Caco-2 (cell line): Measurements from ENCODE around the gene FTCD. TPM values are rescaled to one million over a fixed set of nuclear protein-coding genes. Genes with fewer than 3 reads are reported as not detected.
A peak's percentile ranks its signal among the peaks of the same experiment; 100 is the strongest.

ENCODE experiments used
- BruUV-seq: library from RNA; stranded (reverse); fragments of 400-500 nt; replicated peaks from 2 replicates; lab custom pipeline; 2021; lab: Mats Ljungman, UMichigan
- CTCF ChIA-PET: fragments of 300-600 bp; sonication (Branson Sonifier 250); formaldehyde crosslinking; loops from one replicate; lab custom pipeline; 2022; ENCODE audit warnings: antibody characterized with exemption; lab: Charles Lee
- POLR2A ChIA-PET: fragments of 300-600 bp; sonication (Branson Sonifier 250); formaldehyde crosslinking; loops from one replicate; lab custom pipeline; 2022; ENCODE audit warnings: antibody characterized with exemption; lab: Charles Lee
- DNase-seq, 2 experiments: peaks; one replicate each; pipeline versions ENCODE4 v3.0.0 to v3.0.0-alpha.2; 2020 to 2022
- H3K27me3 ChIP-seq: replicated peaks from 2 replicates; pipeline ENCODE4 v1.6.0; 2011; ENCODE audit warnings: low read length; ENCODE audit not compliant: control insufficient read depth, insufficient read depth
- H3K36me3 ChIP-seq: 2 replicates; pipeline ENCODE4 v1.5.1; 2011; ENCODE audit warnings: low read length; ENCODE audit not compliant: control insufficient read depth, insufficient read depth
- H3K4me1 ChIP-seq: fragments of 250-450 bp; sonication (Bioruptor Pico); 2 replicates; pipeline ENCODE4 v1.5.1; 2020; ENCODE audit warnings: mild to moderate bottlenecking
- H3K4me3 ChIP-seq: 2 replicates; pipeline ENCODE4 v1.5.1; 2011; ENCODE audit warnings: low read depth, mild to moderate bottlenecking, control low read depth, low read length
- H3K9me3 ChIP-seq: fragments of 250-450 bp; sonication (Bioruptor Pico); 2 replicates; pipeline ENCODE4 v1.5.1; 2020; ENCODE audit warnings: mild to moderate bottlenecking, moderate library complexity
- H3K27ac Mint-ChIP-seq: one replicate; pipeline ENCODE4 v1.8.0; 2022; ENCODE audit warnings: mixed read lengths; ENCODE audit not compliant: unreplicated experiment
- H3K27me3 Mint-ChIP-seq: one replicate; pipeline ENCODE4 v1.8.0; 2022; ENCODE audit warnings: mixed read lengths; ENCODE audit not compliant: insufficient read depth, unreplicated experiment
- H3K36me3 Mint-ChIP-seq: one replicate; pipeline ENCODE4 v1.8.0; 2022; ENCODE audit warnings: mild to moderate bottlenecking, mixed read lengths; ENCODE audit not compliant: insufficient read depth, unreplicated experiment
- H3K4me1 Mint-ChIP-seq: one replicate; pipeline ENCODE4 v1.8.0; 2022; ENCODE audit warnings: low read depth, mixed read lengths; ENCODE audit not compliant: unreplicated experiment
- H3K4me3 Mint-ChIP-seq: one replicate; pipeline ENCODE4 v1.8.0; 2022; ENCODE audit warnings: mild to moderate bottlenecking, moderate library complexity, mixed read lengths; ENCODE audit not compliant: unreplicated experiment
- H3K9me3 Mint-ChIP-seq: one replicate; pipeline ENCODE4 v1.8.0; 2022; ENCODE audit warnings: mixed read lengths; ENCODE audit not compliant: unreplicated experiment
- CTCF ChIP-seq, 2 experiments: fragments of 200-600 bp in 1 of 2; IDR thresholded peaks; 1 replicate in 1 of 2; 2 replicates in 1 of 2; pipeline versions ENCODE4 v1.5.1 to v1.8.0; 2011 to 2022; ENCODE audit warnings: antibody characterized with exemption in 1 of 2, control low read depth in 1 of 2, inconsistent platforms in 1 of 2, low read depth in 1 of 2, low read length in 1 of 2, mild to moderate bottlenecking in 1 of 2, moderate library complexity in 1 of 2; ENCODE audit not compliant: insufficient read depth in 1 of 2, severe bottlenecking in 1 of 2, unreplicated experiment in 1 of 2
- intact Hi-C: fragments of 100-400 bp; cut with micrococcal nuclease; formaldehyde crosslinking; loops from one replicate; pipeline ENCODE4 v1.10.0; 2022; ENCODE audit not compliant: unreplicated experiment
- total RNA-seq: library from RNA; stranded (reverse); gene quantifications from 2 replicates; pipeline ENCODE4 v1.2.3, GENCODE V29; 2022

The FTCD gene
- total RNA-seq, 1 experiment from 2014 or later, result 3.5 TPM

- Mint-ChIP-seq H3K4me3 (no peak overlapping the region), H3K4me1 (peaks cover 12% of the 10 kb centered on the region), H3K36me3 (no peaks in the 10 kb centered on the region), H3K27me3 (no peaks in the 10 kb centered on the region), H3K9me3 (no peaks in the 10 kb centered on the region), H3K27ac (no peak overlapping the region)
- no peaks in the 10 kb centered on the region for H3K27me3 ChIP-seq
- intact Hi-C loops, result loop anchor here (10.0 kb wide), 1 partner anchor 78 kb away; the partner anchor contains the start of gene LSS
- H3K9me3 ChIP-seq, result no peaks in the 10 kb centered on the region
- no peak for TF ChIP-seq CTCF (IDR thresholded peaks at IDR 0.05; ENCODE audit: insufficient read depth in 1 of 2, low read depth in 1 of 2, low read length in 1 of 2, severe bottlenecking in 1 of 2, unreplicated experiment in 1 of 2)
- no TSS peak for BruUV-seq
- H3K36me3 ChIP-seq, result no peaks in the 10 kb centered on the region
- ChIA-PET POLR2A (no interaction called here), CTCF (no interaction called here)
- H3K4me3 ChIP-seq, result no peak overlapping the region
- DNase-seq, result no peak
- H3K4me1 ChIP-seq, result peaks cover 10% of the 10 kb centered on the region; the same call in 1 of the 2 replicates
Measured at GRCh38 chr21:46146856-46147255, 8.5 kb downstream of the FTCD start.

GRCh38 chr21:46145840-46146691 lies 9.3 kb downstream of the FTCD start:
- CTCF ChIA-PET, result no interaction called here
- no peaks in the 10 kb centered on the region for H3K27me3 ChIP-seq
- Mint-ChIP-seq H3K4me1 (peaks cover 12% of the 10 kb centered on the region), H3K36me3 (no peaks in the 10 kb centered on the region), H3K27ac (no peak overlapping the region), H3K27me3 (no peaks in the 10 kb centered on the region), H3K4me3 (no peak overlapping the region), H3K9me3 (no peaks in the 10 kb centered on the region)
- no TSS peak for BruUV-seq
- H3K9me3 ChIP-seq, result no peaks in the 10 kb centered on the region
- POLR2A ChIA-PET, result no interaction called here
- no peaks in the 10 kb centered on the region for H3K36me3 ChIP-seq
- H3K4me1 ChIP-seq, result peaks cover 10% of the 10 kb centered on the region; the same call in 1 of the 2 replicates
- intact Hi-C loops, result loop anchor here (10.0 kb wide), 1 partner anchor 79 kb away; the partner anchor contains the start of gene LSS
- H3K4me3 ChIP-seq, result no peak overlapping the region
- no peak for TF ChIP-seq CTCF (IDR thresholded peaks at IDR 0.05; ENCODE audit: insufficient read depth in 1 of 2, low read depth in 1 of 2, low read length in 1 of 2, severe bottlenecking in 1 of 2, unreplicated experiment in 1 of 2)
- DNase-seq, result no peak

- Mint-ChIP-seq H3K36me3 (no peaks in the 10 kb centered on the region), H3K4me3 (no peak overlapping the region), H3K27me3 (no peaks in the 10 kb centered on the region), H3K4me1 (peaks cover 12% of the 10 kb centered on the region), H3K27ac (peak overlapping the region; percentile 59), H3K9me3 (no peaks in the 10 kb centered on the region)
- CTCF ChIA-PET, result no interaction called here
- TF ChIP-seq CTCF (IDR thresholded peaks at IDR 0.05; ENCODE audit: insufficient read depth in 1 of 2, low read depth in 1 of 2, low read length in 1 of 2, severe bottlenecking in 1 of 2, unreplicated experiment in 1 of 2), result no peak
- no peak overlapping the region for H3K4me3 ChIP-seq
- no peaks in the 10 kb centered on the region for H3K27me3 ChIP-seq
- POLR2A ChIA-PET, result no interaction called here
- no TSS peak for BruUV-seq
- no peaks in the 10 kb centered on the region for H3K36me3 ChIP-seq
- intact Hi-C loops, result loop anchor here (10.0 kb wide), 1 partner anchor 80 kb away; the partner anchor contains the start of gene LSS
- peaks cover 10% of the 10 kb centered on the region; the same call in 1 of the 2 replicates for H3K4me1 ChIP-seq
- H3K9me3 ChIP-seq, result no peaks in the 10 kb centered on the region
- no peak for DNase-seq
Measured at GRCh38 chr21:46145159-46145839, 10.1 kb downstream of the FTCD start.
